Astrocyte of the spinal cord (primary cell): ENCODE results near the gene PITPNC1.
"Not testable (repeated sequence)": the region's sequence is repeated elsewhere in the genome, so short reads cannot be mapped to it uniquely, and the experiment has no call there.

Source experiments
- DNase-seq: peaks from one replicate; pipeline ENCODE4 v3.0.0; 2011; ENCODE audit warnings: low read depth, low spot score
- H3K4me3 ChIP-seq: 2 replicates; pipeline ENCODE4 v1.5.1; 2011; ENCODE audit warnings: low read depth, mild to moderate bottlenecking, low read length, moderate library complexity
- CTCF ChIP-seq: IDR thresholded peaks from 2 replicates; pipeline ENCODE4 v1.5.1; 2012; ENCODE audit warnings: low read depth, mild to moderate bottlenecking, low read length, inconsistent platforms
- in situ Hi-C: cut with HindIII; loops from 2 replicates; pipeline ENCODE4 v1.10.0; 2017; ENCODE audit warnings: low sequenced_read_pairs

PITPNC1 gene

GRCh38 chr17:67648032-67648905 is 271.2 kb downstream of the PITPNC1 start:
- H3K4me3 ChIP-seq: no peak overlapping the region
- TF ChIP-seq CTCF: no peak
- in situ Hi-C loops: no loop called here
- DNase-seq: no peak

- H3K4me3 ChIP-seq, in situ Hi-C loops, DNase-seq: not testable (repeated sequence)
Observed at GRCh38 chr17:67648906-67649295, 271.8 kb downstream of the PITPNC1 start.

GRCh38 chr17:67649891-67650290 is 272.8 kb downstream of the PITPNC1 start:
- DNase-seq: no peak
- H3K4me3 ChIP-seq: no peak overlapping the region
- in situ Hi-C loops: no loop called here
- no peak for TF ChIP-seq CTCF

GRCh38 chr17:67651218-67651579 is 274.1 kb downstream of the PITPNC1 start:
- H3K4me3 ChIP-seq, in situ Hi-C loops, DNase-seq: not testable (repeated sequence)

GRCh38 chr17:67652433-67652832 is 275.4 kb downstream of the PITPNC1 start:
- no peak for TF ChIP-seq CTCF
- no peak overlapping the region for H3K4me3 ChIP-seq
- no peak for DNase-seq
- in situ Hi-C loops: no loop called here

- no peak for TF ChIP-seq CTCF
- no peak for DNase-seq
- in situ Hi-C loops: no loop called here
- H3K4me3 ChIP-seq: no peak overlapping the region
Observed at GRCh38 chr17:67655478-67656148, 278.5 kb downstream of the PITPNC1 start.

- in situ Hi-C loops: no loop called here
- H3K4me3 ChIP-seq: no peak overlapping the region
- DNase-seq: no peak
- no peak for TF ChIP-seq CTCF
Observed at GRCh38 chr17:67656494-67657203, 279.6 kb downstream of the PITPNC1 start.
